ENCODE data around the gene PEPD.

PEPD gene

GRCh38 chr19:33418871-33419787, 102.5 kb downstream of the PEPD start:
- DNase-seq: no peak

- no peak for DNase-seq
These were observed 103.1 kb downstream of the PEPD start for GRCh38 chr19:33418461-33418860.

GRCh38 chr19:33417751-33418150, 103.8 kb downstream of the PEPD start:
- DNase-seq: no peak

- peak; percentile 76 for DNase-seq
These were observed 105.0 kb downstream of the PEPD start for GRCh38 chr19:33416307-33417215.

GRCh38 chr19:33414667-33415605, 106.7 kb downstream of the PEPD start:
- DNase-seq: no peak

- no peak for DNase-seq
These were observed 107.5 kb downstream of the PEPD start for GRCh38 chr19:33413868-33414666.

GRCh38 chr19:33413426-33413725, 108.2 kb downstream of the PEPD start:
- no peak for DNase-seq

- DNase-seq: peak; percentile 60
These were observed 108.8 kb downstream of the PEPD start for GRCh38 chr19:33412601-33413425.

- DNase-seq: no peak
These were observed 109.9 kb downstream of the PEPD start for GRCh38 chr19:33411621-33412180.

GRCh38 chr19:33410915-33411401, 110.6 kb downstream of the PEPD start:
- DNase-seq: no peak

- no peak for DNase-seq
These were observed 111.5 kb downstream of the PEPD start for GRCh38 chr19:33409906-33410685.

GRCh38 chr19:33408538-33409434, 112.8 kb downstream of the PEPD start:
- DNase-seq: no peak

GRCh38 chr19:33408116-33408515, 113.5 kb downstream of the PEPD start:
- no peak for DNase-seq

GRCh38 chr19:33407716-33408115, 113.9 kb downstream of the PEPD start:
- DNase-seq: no peak

GRCh38 chr19:33407140-33407551, 114.4 kb downstream of the PEPD start:
- DNase-seq: no peak

- DNase-seq: peak; percentile 93
These were observed 115.0 kb downstream of the PEPD start for GRCh38 chr19:33406521-33407139.

- DNase-seq: no peak
These were observed 115.8 kb downstream of the PEPD start for GRCh38 chr19:33405553-33406461.

Measured in retina (tissue), 1 donor.